ENCODE data around the gene HEATR3.

- TF ChIP-seq CTCF (IDR thresholded peaks at IDR 0.05) (no peak), POLR2A (IDR thresholded peaks at IDR 0.05) (no peak)
These were observed 18.9 kb upstream of the HEATR3 start for GRCh38 chr16:50046853-50047252.
